BE2C (cell line): ENCODE results near the gene HCN3.
"Not testable (repeated sequence)": the region's sequence is repeated elsewhere in the genome, so short reads cannot be mapped to it uniquely, and the experiment has no call there.

Experiments
- DNase-seq: peaks from one replicate; pipeline ENCODE4 v3.0.0-alpha.2; 2020
- H3K27me3 ChIP-seq: fragments of 250-450 bp; sonication (Bioruptor Pico); 2 replicates; pipeline ENCODE4 v1.5.1; 2020; ENCODE audit warnings: mild to moderate bottlenecking
- H3K36me3 ChIP-seq: fragments of 250-450 bp; sonication (Bioruptor Pico); 2 replicates; pipeline ENCODE4 v1.5.1; 2020; ENCODE audit warnings: mild to moderate bottlenecking
- H3K4me1 ChIP-seq: fragments of 250-450 bp; sonication (Bioruptor Pico); 2 replicates; pipeline ENCODE4 v1.5.1; 2020
- H3K4me3 ChIP-seq: 2 replicates; pipeline ENCODE4 v1.5.1; 2011; ENCODE audit warnings: low read depth, low read length
- H3K9me3 ChIP-seq: fragments of 250-450 bp; sonication (Bioruptor Pico); 2 replicates; pipeline ENCODE4 v1.5.1; 2020
- CTCF ChIP-seq: IDR thresholded peaks from 2 replicates; pipeline ENCODE4 v1.5.1; 2012; ENCODE audit warnings: mild to moderate bottlenecking, low read depth, low read length

HCN3 gene

DNA sequence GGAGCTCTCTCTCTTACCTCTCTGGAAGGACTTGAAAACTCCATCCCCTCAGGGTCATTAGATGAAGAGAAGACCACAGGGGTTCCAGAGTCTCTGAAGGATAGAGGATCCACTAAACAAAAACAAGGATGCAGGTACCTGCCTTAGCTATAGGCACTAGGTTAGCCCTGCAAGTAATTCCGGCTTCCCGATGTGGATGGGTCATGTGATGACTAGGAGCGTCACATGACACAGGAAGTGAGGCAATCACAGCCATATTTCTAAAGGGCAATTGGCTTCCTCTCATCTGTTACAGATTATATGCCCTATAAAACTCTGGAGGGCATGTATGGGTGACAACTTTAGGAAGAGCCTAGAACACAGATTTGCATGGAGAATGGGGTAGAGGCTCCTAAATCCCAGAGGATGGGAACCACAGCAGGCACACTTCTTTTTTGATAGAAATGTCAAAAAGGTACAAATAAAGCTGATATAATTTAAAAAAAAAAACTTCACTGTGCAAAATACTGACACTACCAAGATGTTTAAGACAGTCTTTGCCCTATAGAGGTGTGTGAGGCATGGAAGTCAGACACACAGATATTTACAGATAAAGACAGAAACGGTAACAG is 36.1 kb upstream of the HCN3 start:
- Histone ChIP-seq H3K36me3 (peaks cover 5% of the 10 kb centered on the region), H3K4me3 (peak overlapping the region; percentile 61), H3K27me3 (no peaks in the 10 kb centered on the region), H3K9me3 (no peaks in the 10 kb centered on the region), H3K4me1 (peaks cover 3% of the 10 kb centered on the region)
- peak; percentile 76 for DNase-seq
- no peak for TF ChIP-seq CTCF

GRCh38 chr1:155241841-155242264 is 35.4 kb upstream of the HCN3 start:
- TF ChIP-seq CTCF, result no peak
- DNase-seq, result no peak
- H3K27me3 ChIP-seq, result no peaks in the 10 kb centered on the region
- peaks cover 5% of the 10 kb centered on the region for H3K36me3 ChIP-seq
- H3K4me1 ChIP-seq, result peaks cover 3% of the 10 kb centered on the region
- H3K4me3 ChIP-seq, result no peak overlapping the region
- no peaks in the 10 kb centered on the region for H3K9me3 ChIP-seq

DNA sequence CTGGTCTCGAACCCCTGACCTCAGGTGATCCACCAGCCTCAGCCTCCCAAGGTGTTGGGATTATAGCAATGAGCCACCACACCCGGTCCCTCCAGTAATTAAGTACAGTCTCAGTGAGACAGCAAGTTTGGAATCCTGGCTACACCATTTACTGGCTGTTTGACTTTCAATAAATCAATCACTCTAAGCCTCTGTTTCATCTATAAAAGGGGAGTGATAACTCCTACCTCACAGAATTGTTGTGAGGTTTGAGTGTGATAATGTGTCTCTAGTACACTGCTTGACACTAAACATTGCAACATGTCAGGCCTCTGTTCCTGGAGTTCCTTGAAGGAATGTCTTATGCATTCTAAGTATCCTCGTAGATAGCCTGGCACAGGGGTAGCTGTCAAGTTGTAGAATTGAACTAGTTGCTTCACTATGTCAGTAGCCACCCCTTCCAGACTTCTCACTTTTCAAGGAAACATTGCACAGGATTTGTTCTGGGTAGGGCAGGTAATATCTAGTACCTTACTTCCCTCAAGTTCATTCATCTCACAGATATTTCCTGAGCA is 34.4 kb upstream of the HCN3 start:
- H3K27me3 ChIP-seq, result no peaks in the 10 kb centered on the region
- H3K4me1 ChIP-seq, result peaks cover 4% of the 10 kb centered on the region
- peak overlapping the region; percentile 84 for H3K4me3 ChIP-seq
- no peaks in the 10 kb centered on the region for H3K9me3 ChIP-seq
- H3K36me3 ChIP-seq, result no peaks in the 10 kb centered on the region; the same call in 1 of the 2 replicates
- no peak for DNase-seq
- no peak for TF ChIP-seq CTCF

GRCh38 chr1:155244368-155245162 is 32.7 kb upstream of the HCN3 start:
- no peaks in the 10 kb centered on the region for H3K27me3 ChIP-seq
- DNase-seq, result peak; percentile 99
- H3K4me1 ChIP-seq, result peaks cover 11% of the 10 kb centered on the region
- no peaks in the 10 kb centered on the region; the same call in 1 of the 2 replicates for H3K36me3 ChIP-seq
- H3K9me3 ChIP-seq, result no peaks in the 10 kb centered on the region
- peak overlapping the region; percentile 84 for H3K4me3 ChIP-seq
- TF ChIP-seq CTCF, result peak; percentile 38; the same call in 1 of the 2 replicates

DNA sequence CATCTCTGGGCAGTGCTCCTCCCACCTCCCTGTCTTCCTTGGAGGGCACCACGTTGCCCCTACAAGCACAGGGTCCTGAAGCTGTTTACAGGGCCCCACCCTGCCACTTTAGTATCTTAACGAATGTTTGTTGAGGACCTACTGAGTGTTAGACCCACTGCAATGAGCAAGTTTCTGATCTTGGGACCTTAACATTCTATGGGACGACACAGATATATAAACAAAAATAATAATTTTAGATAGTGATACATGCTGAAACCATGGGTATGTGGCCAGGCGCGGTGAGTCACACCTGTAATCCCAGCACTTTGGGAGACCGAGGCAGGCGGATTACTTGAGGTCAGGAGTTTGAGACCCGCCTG is 32.1 kb upstream of the HCN3 start:
- DNase-seq, result no peak
- Histone ChIP-seq H3K9me3 (no peaks in the 10 kb centered on the region), H3K36me3 (no peaks in the 10 kb centered on the region; the same call in 1 of the 2 replicates), H3K27me3 (no peaks in the 10 kb centered on the region), H3K4me1 (peaks cover 11% of the 10 kb centered on the region), H3K4me3 (peak overlapping the region; percentile 50)
- no peak for TF ChIP-seq CTCF

DNA sequence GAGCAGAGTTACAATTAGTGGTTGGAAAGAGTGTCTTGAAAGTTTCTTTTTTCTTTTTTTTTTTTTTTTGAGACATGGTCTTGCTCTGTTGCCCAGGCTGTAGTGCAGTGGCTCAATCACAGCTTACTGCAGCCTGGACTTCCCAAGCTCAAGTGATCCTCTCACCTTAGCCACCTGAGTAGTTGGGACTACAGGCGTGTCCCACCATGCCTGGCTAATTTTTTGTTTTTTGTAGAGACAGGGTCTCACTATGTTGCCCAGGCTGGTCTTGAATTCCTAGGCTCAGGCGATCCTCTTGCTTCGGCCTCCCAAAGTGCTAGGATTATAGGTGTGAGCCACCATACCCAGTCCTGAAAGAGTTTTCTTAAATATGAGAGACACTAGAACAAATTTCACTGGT is 30.5 kb upstream of the HCN3 start:
- H3K4me3 ChIP-seq, H3K27me3 ChIP-seq, H3K9me3 ChIP-seq, H3K36me3 ChIP-seq, DNase-seq: not testable (repeated sequence)
- H3K4me1 ChIP-seq, result peaks cover 14% of the 10 kb centered on the region
